ENCODE measurements around the gene SLC16A3. TPM values are rescaled to one million over a fixed set of nuclear protein-coding genes. Genes with fewer than 3 reads are reported as not detected.

Gene SLC16A3
- total RNA-seq, 2 experiments from 2014 or later = 93.4 to 99.0 TPM

GRCh38 chr17:82255402-82255972 lies 26.6 kb downstream of the SLC16A3 start:
- H3K4me1 ChIP-seq (ENCODE audit: insufficient read depth, low read length) = peaks cover 12% of the 10 kb centered on the region
- DNase-seq = no peak
- peaks cover 82% of the 10 kb centered on the region for H3K36me3 ChIP-seq (ENCODE audit: insufficient read depth, low read length)
- POLR2A ChIA-PET = interaction anchor here (0.6 to 1.1 kb wide), 3 partner anchors 15 to 71 kb away, joined by 3 to 4 read pairs (median 4); no protein-coding TSS in a partner anchor
- H3K27ac ChIP-seq (ENCODE audit: low read depth in 1 of 2, low read length in 2 of 2) = no peak overlapping the region
- Mint-ChIP-seq H3K27ac (peak overlapping the region; percentile 80), H3K27me3 (no peaks in the 10 kb centered on the region), H3K4me3 (no peak overlapping the region), H3K4me1 (ENCODE audit: low read depth) (peaks cover 23% of the 10 kb centered on the region), H3K9me3 (no peaks in the 10 kb centered on the region), H3K36me3 (ENCODE audit: low read depth) (peaks cover 82% of the 10 kb centered on the region)
- CTCF ChIA-PET = interaction anchor here (1.4 kb wide), 1 partner anchor 66 kb away, joined by 3 read pairs; no protein-coding TSS in a partner anchor
- peaks cover 0 to 19% of the 10 kb centered on the region in 2 experiments for H3K9me3 ChIP-seq (ENCODE audit: control insufficient read depth in 1 of 2, insufficient read depth in 1 of 2, low read length in 2 of 2)
- H3K27me3 ChIP-seq (ENCODE audit: control insufficient read depth in 1 of 2, insufficient read depth in 2 of 2, low read length in 2 of 2) = no peaks in the 10 kb centered on the region
- no peak for ATAC-seq (ENCODE audit: poor library complexity)
- intact Hi-C loops (cut with DNase I, micrococcal nuclease) = loop anchor here in 1 of 2 experiments (5.0 kb wide), 2 partner anchors 47 to 67 kb away; no protein-coding TSS in a partner anchor
- no peak overlapping the region for H3K4me3 ChIP-seq (ENCODE audit: low read length)
- no peak for TF ChIP-seq CTCF (IDR thresholded peaks at IDR 0.05)

DNA sequence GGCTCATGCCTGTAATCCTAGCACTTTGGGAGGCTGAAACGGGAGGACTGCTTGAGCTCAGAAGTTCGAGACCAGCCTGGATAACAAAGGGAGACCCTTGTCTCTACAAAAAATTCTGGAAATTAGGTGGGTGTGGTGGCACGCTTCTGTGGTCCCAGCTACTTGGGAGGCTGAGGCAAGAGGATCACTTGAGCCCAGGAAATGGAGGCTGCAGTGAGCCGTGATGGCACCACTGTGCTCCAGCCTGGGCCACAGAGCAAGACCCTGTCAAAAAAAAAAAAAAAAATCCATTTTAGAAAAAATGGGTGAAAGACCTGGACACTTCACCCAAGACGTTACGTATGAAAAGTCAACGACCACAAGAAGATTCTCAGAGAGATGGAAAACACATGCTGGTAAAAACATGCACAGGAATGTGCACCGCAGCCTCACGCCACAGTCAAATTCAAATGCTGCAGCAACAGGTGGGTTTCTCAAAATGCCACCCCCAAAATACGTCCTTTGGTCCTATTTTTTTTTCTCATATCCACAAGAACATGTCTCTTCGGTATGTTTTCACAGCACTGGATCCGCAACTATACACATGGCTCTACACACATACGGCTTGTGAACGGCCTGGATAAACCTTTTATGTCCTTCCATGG lies 27.5 kb downstream of the SLC16A3 start:
- Mint-ChIP-seq H3K4me1 (ENCODE audit: low read depth) (peaks cover 23% of the 10 kb centered on the region), H3K9me3 (no peaks in the 10 kb centered on the region), H3K27me3 (no peaks in the 10 kb centered on the region), H3K36me3 (ENCODE audit: low read depth) (peaks cover 82% of the 10 kb centered on the region), H3K4me3 (no peak overlapping the region), H3K27ac (peak overlapping the region; percentile 80)
- ATAC-seq (ENCODE audit: poor library complexity) (no peak), DNase-seq (no peak)
- peaks cover 7% of the 10 kb centered on the region for H3K4me1 ChIP-seq (ENCODE audit: insufficient read depth, low read length)
- no peaks in the 10 kb centered on the region for H3K27me3 ChIP-seq (ENCODE audit: control insufficient read depth in 1 of 2, insufficient read depth in 2 of 2, low read length in 2 of 2)
- H3K36me3 ChIP-seq (ENCODE audit: insufficient read depth, low read length) = peaks cover 82% of the 10 kb centered on the region
- H3K27ac ChIP-seq (ENCODE audit: low read depth in 1 of 2, low read length in 2 of 2) = no peak overlapping the region
- ChIA-PET CTCF (interaction anchor here (1.4 kb wide), 1 partner anchor 66 kb away, joined by 3 read pairs; no protein-coding TSS in a partner anchor), POLR2A (no interaction called here)
- no peak for TF ChIP-seq CTCF (IDR thresholded peaks at IDR 0.05)
- H3K4me3 ChIP-seq (ENCODE audit: low read length) = no peak overlapping the region
- H3K9me3 ChIP-seq (ENCODE audit: control insufficient read depth in 1 of 2, insufficient read depth in 1 of 2, low read length in 2 of 2) = peaks cover 0 to 19% of the 10 kb centered on the region in 2 experiments
- intact Hi-C loops (cut with DNase I, micrococcal nuclease) = loop anchor here in 1 of 2 experiments (5.0 kb wide), 2 partner anchors 46 to 66 kb away; no protein-coding TSS in a partner anchor

DNA sequence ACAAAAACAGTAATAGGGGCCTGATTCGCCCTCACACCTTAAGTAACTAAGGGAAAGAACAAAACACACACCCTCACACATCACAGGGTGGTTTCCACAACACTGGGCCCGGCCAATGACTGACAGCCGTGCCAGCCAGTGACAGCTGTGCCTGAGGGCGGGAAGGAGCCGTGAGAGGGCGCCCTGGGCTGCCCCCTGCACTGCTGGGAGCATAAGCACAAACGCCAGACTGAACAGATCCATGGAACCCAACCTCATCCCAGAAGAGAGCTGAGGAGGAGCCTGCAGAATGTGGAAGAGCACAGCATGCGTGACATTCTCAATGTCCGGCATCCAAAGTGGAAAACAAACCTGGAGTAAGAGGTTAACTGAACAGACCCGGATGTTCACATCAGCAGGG lies 28.6 kb downstream of the SLC16A3 start:
- Mint-ChIP-seq H3K27me3 (no peaks in the 10 kb centered on the region), H3K4me3 (no peak overlapping the region), H3K4me1 (ENCODE audit: low read depth) (peaks cover 23% of the 10 kb centered on the region), H3K9me3 (no peaks in the 10 kb centered on the region), H3K27ac (peak overlapping the region; percentile 80), H3K36me3 (ENCODE audit: low read depth) (peaks cover 82% of the 10 kb centered on the region)
- intact Hi-C loops (cut with DNase I, micrococcal nuclease) = loop anchor here in 1 of 2 experiments (5.0 kb wide), 2 partner anchors 45 to 65 kb away; no protein-coding TSS in a partner anchor
- ATAC-seq (ENCODE audit: poor library complexity) = peak; percentile 86
- CTCF ChIA-PET = interaction anchor here (0.6 to 1.5 kb wide), 2 partner anchors 14 to 19 kb away, joined by 3 to 4 read pairs; no protein-coding TSS in a partner anchor
- H3K4me3 ChIP-seq (ENCODE audit: low read length) = no peak overlapping the region
- peak in 9 of 14 experiments; percentile 27 to 78 (median 59) for DNase-seq
- H3K4me1 ChIP-seq (ENCODE audit: insufficient read depth, low read length) = peaks cover 7% of the 10 kb centered on the region
- H3K27me3 ChIP-seq (ENCODE audit: control insufficient read depth in 1 of 2, insufficient read depth in 2 of 2, low read length in 2 of 2) = no peaks in the 10 kb centered on the region
- no peak overlapping the region for H3K27ac ChIP-seq (ENCODE audit: low read depth in 1 of 2, low read length in 2 of 2)
- peaks cover 82% of the 10 kb centered on the region for H3K36me3 ChIP-seq (ENCODE audit: insufficient read depth, low read length)
- no peak for TF ChIP-seq CTCF (IDR thresholded peaks at IDR 0.05)
- peaks cover 0 to 19% of the 10 kb centered on the region in 2 experiments for H3K9me3 ChIP-seq (ENCODE audit: control insufficient read depth in 1 of 2, insufficient read depth in 1 of 2, low read length in 2 of 2)
- POLR2A ChIA-PET = no interaction called here
